Measurements from ENCODE around the gene RBM28.

- TF ChIP-seq CTCF (IDR thresholded peaks at IDR 0.05 in 8 of 11, conservative IDR thresholded peaks at IDR 0.05 in 3 of 11) (no peak), POLR2AphosphoS5 (IDR thresholded peaks at IDR 0.05) (no peak)
Measured at GRCh38 chr7:128260069-128260795, 83.5 kb downstream of the RBM28 start.
